GM21825 (cell line): ENCODE measurements around the gene MTMR3.

Source experiments
- ATAC-seq: cut with Tn5 transposase; IDR thresholded peaks from one replicate; pipeline ENCODE4 v1.9.1; 2021; ENCODE audit warnings: mild to moderate bottlenecking, moderate library complexity; ENCODE audit not compliant: unreplicated experiment

The MTMR3 gene

GRCh38 chr22:29914165-29914564 lies 31.2 kb downstream of the MTMR3 start:
- ATAC-seq = no peak

GRCh38 chr22:29914991-29915533 lies 32.1 kb downstream of the MTMR3 start:
- ATAC-seq = no peak

GRCh38 chr22:29916007-29916544 lies 33.1 kb downstream of the MTMR3 start:
- no peak for ATAC-seq

GRCh38 chr22:29917052-29917902 lies 34.3 kb downstream of the MTMR3 start:
- no peak for ATAC-seq

- no peak for ATAC-seq
Observed at GRCh38 chr22:29925402-29925801, 42.4 kb downstream of the MTMR3 start.

- no peak for ATAC-seq
Observed at GRCh38 chr22:29926057-29926456, 43.1 kb downstream of the MTMR3 start.

GRCh38 chr22:29932136-29932535 lies 49.2 kb downstream of the MTMR3 start:
- no peak for ATAC-seq

GRCh38 chr22:29933619-29934018 lies 50.6 kb downstream of the MTMR3 start:
- no peak for ATAC-seq

- ATAC-seq = no peak
Observed at GRCh38 chr22:29934596-29934995, 51.6 kb downstream of the MTMR3 start.

GRCh38 chr22:29936186-29936585 lies 53.2 kb downstream of the MTMR3 start:
- no peak for ATAC-seq

- peak; percentile 84 for ATAC-seq
Observed at GRCh38 chr22:29937940-29938693, 55.1 kb downstream of the MTMR3 start.

GRCh38 chr22:29940526-29940925 lies 57.6 kb downstream of the MTMR3 start:
- no peak for ATAC-seq

GRCh38 chr22:29944339-29944738 lies 61.4 kb downstream of the MTMR3 start:
- no peak for ATAC-seq

- ATAC-seq = no peak
Observed at GRCh38 chr22:29945435-29945834, 62.5 kb downstream of the MTMR3 start.

- no peak for ATAC-seq
Observed at GRCh38 chr22:29946220-29946619, 63.2 kb downstream of the MTMR3 start.

GRCh38 chr22:29947410-29948384 lies 64.7 kb downstream of the MTMR3 start:
- ATAC-seq = no peak

GRCh38 chr22:29948385-29948769 lies 65.4 kb downstream of the MTMR3 start:
- no peak for ATAC-seq

GRCh38 chr22:29949872-29950271 lies 66.9 kb downstream of the MTMR3 start:
- no peak for ATAC-seq

GRCh38 chr22:29951791-29952413 lies 68.9 kb downstream of the MTMR3 start:
- ATAC-seq = no peak
